Caki2 (cell line): ENCODE results near the gene TBC1D14. TPM values are rescaled to one million over a fixed set of nuclear protein-coding genes. Genes with fewer than 3 reads are reported as not detected.
"Not testable (repeated sequence)": the region's sequence is repeated elsewhere in the genome, so short reads cannot be mapped to it uniquely, and the experiment has no call there.

Experiments used
- DNase-seq: peaks from one replicate; pipeline ENCODE4 v3.0.0-alpha.2; 2015; ENCODE audit warnings: low read depth
- in situ Hi-C: cut with HindIII; loops from 2 replicates; pipeline ENCODE4 v1.10.0; 2016; ENCODE audit warnings: low sequenced_read_pairs, low pct_unique_long_range_greater_than_20kb, mixed read lengths
- total RNA-seq: library from RNA; depleted of rRNA; stranded (reverse); fragments of >200 nt; shearing (Covaris generic); gene quantifications from 2 replicates; pipeline ENCODE4 v1.2.3, GENCODE V29; 2014; ENCODE audit warnings: low replicate concordance

TBC1D14 gene
- total RNA-seq, 1 experiment from 2014 or later, result 78.4 TPM

DNA sequence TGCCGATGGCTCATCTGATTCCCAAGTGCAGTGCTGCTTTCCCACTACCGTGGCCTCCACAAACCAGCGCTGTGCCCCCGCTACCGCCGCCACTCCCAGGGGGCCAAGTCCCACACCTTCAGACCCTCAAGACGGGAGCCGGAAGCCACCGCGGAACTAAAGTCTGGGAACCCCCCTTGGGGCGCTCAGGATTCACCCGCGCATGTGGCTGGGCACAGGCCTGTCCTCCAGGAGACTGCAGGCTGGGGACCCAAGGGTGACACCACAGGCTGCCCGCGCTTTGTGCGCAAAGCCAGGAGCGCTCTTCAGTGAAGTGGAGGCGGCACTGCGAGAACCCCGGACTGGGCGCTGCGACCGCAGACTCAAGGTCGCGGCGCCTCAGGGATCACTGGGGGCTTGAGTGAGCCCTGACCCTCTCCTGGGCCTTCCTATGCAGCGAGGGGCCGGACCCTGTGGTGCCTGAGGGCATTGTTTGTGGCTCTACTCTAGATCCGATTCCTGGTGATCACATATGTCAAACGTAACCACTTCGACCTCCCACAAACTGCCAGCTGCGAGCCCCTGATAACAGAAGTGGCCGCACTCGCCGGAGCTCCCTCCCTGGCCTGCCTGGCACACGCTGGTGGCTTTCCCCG lies 20.4 kb upstream of the TBC1D14 start:
- no peak for DNase-seq
- in situ Hi-C loops, result no loop called here

DNA sequence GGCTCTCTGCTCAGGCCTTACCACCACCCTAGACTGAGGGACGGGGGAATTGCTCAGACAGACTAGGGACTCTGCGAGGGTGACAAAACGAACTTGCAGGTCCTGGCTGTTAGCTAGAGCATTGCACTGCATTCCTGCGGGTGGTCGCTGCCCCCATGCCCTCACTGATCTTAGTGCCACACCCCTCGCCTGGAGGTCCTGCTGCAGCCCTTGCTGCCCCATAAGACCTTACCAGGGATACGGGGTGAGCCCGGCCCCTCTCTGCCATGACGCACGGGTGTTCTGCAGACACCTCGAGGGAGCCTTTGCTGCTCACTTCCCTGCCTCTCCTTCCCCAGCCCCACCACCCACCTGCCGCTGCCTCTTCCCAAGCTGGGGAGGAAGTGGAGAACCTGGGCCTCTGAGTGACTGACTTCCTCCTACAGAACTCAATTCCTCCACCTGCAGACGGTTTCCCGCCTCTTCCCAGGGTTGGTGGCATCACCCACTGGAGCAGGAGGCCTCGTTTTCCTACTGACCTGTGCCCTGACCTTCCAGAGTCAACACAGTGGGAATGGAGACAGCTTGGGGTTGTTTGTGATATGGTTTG lies 19.8 kb upstream of the TBC1D14 start:
- in situ Hi-C loops, result no loop called here
- no peak for DNase-seq

DNA sequence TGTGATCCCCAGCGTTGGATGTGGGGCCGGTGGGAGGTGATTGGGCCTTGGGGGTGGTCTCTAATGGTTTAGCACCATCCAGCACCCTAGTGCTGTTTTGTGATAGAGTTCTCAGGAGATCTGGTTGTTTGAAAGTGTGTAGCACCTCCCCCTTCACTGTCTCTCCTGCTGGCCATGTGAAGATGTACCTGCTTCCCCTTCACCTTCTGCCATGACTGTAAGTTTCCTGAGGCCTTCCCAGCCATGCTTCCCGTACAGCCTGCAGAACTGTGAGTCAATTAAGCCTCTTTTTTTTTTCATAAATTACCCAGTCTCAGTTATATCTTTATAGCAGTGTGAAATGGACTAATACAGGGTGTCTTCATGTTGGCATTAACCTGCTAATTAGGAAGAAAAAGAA lies 19.3 kb upstream of the TBC1D14 start:
- in situ Hi-C loops, result no loop called here
- DNase-seq, result no peak

DNA sequence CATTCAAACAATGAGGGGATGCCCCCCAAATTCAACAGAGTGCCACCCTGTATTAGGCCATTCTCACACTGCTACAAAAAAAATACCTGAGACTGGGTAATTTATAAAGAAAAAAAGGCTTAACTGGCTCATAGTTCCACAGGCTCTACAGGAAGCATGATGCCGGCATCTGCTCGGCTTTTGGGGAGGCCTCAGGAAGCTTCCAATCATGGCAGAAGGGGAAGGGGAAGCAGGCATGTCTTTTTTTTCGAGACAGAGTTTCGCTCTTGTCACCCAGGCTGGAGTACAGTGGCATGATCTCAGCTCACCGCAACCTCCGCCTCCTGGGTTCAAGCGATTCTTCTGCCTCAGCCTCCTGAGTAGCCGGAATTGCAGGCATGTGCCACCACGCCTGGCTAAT lies 18.7 kb upstream of the TBC1D14 start:
- in situ Hi-C loops, result not testable (repeated sequence)

DNA sequence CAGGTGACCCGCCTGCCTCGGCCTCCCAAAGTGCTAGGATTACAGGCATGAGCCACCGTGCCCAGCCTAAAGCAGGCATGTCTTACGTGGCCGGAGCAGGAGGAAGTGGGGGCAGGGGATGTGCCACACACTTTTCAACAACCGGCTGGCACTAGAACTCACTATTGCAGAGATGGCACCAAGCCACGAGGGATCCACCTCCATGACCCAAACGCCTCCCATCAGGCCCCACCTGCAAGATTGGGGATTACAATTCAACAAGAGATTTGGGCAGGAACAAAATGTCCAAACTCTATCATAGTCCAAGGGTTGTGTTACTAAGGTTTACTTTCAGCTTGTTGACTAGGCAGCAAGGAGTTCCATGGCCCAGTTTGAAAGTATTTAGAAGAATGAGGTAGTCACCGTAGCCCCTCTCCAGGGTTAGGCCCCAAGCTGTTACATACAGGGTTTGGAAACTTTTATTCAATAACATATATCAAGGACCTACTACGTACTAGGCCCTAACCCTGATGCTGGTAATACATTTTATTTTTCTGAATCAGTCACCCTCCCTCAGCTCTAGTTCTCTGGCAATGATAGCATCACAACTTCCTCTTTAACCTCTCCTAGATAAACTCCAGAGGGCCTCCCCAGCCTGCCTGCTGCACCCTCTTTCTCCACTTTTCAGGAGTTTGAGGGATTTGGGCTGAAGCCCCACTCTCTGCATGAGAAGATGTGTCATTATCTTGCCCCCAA lies 18.0 kb upstream of the TBC1D14 start:
- in situ Hi-C loops, result no loop called here
- DNase-seq, result no peak

More for the DNA sequence above, 18.7 kb upstream of the TBC1D14 start:
- not testable (repeated sequence) for DNase-seq

DNA sequence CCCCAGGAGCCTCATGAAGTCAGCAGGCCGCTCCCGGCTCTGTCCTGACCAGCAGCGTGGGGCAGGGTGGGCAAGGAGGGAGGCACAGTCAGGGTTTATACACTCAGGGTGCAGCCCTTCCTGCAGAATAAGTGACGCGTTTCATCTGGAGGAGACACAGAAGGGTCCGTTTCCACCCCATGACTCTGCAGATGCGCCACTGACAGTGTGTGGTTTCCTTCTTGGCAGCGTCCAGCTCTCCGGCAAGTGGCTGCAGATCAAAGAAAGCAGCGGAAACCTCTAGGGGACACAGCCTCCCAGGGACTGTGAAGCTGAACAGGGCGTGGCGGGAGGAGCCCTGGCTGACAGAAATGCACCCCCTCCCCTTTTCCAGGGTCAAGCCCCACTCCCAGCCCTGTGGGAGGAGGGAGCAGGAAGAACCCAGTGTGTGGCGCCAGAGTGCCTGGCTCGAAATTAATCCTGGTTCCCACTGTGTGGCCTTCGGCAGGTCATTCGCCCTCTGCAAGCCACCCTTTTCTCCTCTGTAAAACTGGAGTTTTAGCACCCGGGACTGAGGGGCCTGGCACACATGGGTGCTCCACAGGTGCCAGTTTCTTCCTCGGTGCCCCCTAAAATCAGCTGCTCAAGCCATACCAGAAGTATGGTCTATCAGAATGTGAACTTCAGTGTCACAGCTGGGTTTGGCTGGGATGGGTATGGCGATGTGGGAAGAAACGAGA lies 17.3 kb upstream of the TBC1D14 start:
- in situ Hi-C loops, result no loop called here
- DNase-seq, result peak; percentile 98

DNA sequence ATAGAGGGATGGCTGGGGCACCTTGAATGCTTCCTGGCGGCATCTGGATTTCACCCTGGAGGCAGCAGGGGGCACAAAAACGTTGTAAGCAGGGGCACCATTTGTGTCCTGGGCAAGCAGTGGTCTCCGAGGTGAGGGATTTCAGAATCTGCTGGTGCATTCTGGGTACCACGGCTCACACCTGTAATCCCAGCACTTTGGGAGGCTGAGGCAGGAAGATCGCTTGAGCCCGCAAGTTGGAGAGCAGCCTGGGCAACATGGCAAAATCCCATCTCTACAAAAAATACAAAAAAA lies 16.8 kb upstream of the TBC1D14 start:
- in situ Hi-C loops, result no loop called here

DNA sequence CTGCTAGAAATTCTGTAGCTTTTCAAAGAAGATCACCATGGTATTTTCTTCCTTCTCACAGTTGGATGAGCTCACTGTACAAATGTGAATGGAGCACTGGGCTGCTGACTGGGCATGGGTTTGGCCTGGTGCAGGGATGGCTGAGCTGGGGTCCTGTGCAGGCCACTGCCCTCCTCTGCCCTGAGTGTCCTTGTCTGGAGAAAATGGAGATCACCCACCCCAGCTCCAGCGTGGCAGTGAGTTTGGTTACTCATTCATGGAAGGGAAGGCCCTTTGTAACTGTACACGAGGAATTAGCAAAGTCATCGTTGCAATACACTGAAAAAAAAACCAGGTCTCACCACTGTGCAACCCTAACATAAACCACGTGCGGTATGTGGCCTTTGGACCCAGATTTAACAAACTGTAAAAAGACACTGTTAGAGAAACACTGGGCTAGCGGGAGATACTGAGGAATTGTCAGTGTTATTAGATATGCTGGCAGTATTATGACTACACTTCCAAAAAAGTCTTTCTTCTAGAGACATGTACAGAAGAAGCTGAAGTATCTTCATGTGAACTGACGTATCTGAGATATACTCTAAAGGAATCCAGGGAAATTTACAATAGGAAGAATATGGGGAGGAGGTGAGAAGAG lies 16.1 kb upstream of the TBC1D14 start:
- peak; percentile 99 for DNase-seq
- in situ Hi-C loops, result no loop called here

More for the DNA sequence above, 16.8 kb upstream of the TBC1D14 start:
- no peak for DNase-seq

DNA sequence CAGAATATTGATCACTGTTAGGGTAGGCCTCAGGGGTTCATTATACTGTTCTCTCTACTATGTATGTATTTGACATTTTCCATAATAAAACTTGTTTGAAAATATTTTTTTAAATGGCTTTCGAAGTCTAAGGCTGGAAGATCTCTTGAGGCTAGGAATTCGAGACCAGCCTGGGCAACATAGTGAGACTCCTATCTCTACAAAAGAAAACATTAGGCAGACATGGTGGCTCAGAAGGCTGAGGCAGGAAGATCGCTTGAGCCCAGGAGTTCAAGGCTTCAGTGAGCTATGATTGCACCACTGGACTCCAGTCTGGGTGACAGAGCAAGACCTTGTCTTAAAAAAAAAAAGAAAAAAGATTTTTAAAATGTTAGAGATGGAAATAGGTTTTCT lies 15.5 kb upstream of the TBC1D14 start:
- in situ Hi-C loops, result no loop called here
- no peak for DNase-seq

DNA sequence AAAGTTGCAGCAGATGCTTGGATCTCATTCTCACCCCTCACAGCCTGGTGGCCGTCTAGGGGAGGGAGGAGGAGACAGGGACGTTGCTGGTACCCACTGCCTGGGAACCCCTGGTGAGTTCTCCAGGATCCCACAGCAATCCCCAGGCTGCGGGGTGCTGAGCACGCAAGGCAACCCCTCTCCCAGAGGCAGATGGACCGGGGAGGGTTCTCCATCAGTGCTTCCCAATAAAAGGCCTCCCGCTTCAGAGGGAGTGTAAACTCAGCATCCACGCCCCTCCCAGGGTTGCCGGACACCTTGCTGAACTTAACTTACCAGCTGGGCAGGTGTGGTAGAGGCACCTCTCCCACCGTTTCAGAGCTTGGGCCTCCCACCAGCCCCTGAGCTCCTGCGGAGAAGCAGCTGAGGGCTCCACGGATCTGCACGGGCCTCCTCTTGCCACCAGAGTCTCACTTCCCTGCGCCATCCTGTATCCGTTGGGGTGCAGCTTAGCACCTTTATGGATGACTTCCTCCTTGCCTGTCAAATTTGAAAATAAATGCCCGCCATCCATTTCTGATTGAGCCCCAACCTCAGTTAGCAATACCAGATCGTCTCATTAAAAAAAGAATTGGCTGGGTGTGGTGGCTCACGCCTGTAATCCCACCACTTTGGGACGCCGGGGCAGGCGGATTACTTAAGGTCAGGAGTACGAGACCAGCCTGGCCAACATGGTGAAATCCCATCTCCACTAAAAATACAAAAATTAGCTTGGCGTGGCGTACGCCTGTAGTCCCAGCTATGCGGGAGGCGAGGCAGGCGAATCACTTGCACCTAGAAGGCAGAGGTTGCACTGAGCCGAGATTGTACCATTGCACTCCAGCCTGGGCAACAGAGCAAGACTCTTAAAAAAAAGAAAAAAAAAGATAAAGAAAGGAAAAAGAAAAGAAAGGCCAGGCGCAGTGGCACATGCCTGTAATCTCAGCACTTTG lies 14.8 kb upstream of the TBC1D14 start:
- in situ Hi-C loops, result no loop called here
- DNase-seq, result no peak

DNA sequence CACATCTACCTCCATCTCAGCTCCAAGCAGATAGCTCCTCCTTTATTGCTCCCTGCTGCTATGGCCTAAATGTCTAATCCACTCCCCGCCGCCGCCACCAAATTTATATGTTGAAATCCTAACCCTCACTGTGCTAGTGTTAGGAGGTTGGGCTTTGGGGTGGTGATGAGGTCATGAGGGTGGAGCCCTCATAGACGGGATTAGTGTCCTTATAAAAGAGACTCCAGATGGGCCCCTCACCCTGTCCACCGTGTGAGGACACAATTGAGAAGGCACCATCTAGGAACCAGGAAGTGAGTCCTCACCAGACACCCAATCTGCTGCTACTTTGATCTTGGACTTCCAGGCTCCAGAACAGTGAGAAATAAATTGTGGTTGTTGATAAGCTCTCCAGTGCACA lies 13.6 kb upstream of the TBC1D14 start:
- peak; percentile 26 for DNase-seq
- in situ Hi-C loops, result no loop called here

DNA sequence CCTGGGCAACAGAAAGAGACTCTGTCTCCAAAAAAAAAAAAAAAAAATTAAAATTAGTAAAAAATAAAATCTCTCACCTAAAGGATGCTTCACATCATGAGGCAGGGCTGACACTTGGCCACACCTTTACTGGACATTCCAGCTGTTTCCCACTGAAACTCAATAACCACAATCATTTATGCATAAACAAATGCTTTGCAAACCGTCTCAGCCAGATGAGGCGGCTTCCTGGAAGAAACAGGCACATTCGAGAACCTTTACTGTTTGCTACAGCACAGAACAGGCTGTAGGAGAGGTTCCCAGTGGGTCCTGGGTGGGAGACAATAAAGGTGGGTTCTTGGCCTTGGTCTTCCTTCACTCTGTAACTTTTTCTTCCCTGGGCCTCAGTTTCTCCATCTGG lies 10.9 kb upstream of the TBC1D14 start:
- no peak for DNase-seq
- in situ Hi-C loops, result no loop called here

DNA sequence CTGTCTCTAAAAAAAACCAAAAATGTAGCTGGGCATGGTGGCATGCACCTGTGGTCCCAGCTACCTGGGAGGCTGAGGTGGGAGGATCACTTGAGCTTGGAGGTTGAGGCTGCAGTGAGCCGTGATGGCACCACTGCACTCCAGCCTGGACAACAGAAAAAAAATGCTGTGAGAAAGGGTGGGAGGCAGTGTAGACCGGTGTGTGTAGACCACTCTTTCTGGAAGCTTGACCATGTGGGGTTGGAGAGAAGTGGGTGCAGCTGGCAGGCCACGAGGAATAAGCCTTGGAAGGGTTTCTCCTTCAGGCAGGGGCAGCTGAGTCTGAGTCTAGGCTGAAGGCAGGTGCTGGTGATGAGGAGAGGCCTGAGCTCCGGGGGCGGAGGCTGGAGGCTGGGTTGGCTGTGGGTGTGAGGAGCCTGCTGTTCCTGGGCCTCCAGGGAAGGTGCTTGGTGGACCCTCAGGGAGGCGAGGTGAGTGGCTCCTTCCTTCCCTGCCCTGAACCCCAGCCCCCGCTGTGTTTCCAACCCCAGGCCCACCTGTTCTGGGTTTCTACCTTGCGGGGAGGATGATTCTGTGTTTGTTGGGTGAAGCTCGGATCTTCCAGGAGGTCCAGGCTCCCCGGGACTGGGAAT lies 9.3 kb upstream of the TBC1D14 start:
- in situ Hi-C loops, result no loop called here
- DNase-seq, result no peak

DNA sequence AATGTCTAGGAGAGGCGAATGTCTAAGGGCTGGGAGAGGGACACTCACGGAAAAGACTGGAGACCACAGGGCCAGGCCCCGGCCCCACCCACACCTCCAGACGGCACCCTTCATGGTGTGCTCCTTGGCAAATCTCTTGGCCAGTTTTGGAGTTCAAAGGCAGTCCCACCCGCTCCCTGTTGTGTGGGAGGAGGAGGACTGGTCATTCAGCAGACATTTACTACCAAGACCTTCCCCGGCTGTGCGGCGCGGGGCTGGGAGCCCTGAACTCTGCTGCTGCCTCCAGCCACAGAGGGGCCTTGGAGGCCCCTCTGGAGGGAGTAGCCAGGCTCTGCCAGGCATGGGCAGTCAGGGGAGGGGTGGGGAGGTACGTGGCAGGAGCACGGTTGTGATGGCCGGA lies 8.7 kb upstream of the TBC1D14 start:
- in situ Hi-C loops, result no loop called here
- no peak for DNase-seq

DNA sequence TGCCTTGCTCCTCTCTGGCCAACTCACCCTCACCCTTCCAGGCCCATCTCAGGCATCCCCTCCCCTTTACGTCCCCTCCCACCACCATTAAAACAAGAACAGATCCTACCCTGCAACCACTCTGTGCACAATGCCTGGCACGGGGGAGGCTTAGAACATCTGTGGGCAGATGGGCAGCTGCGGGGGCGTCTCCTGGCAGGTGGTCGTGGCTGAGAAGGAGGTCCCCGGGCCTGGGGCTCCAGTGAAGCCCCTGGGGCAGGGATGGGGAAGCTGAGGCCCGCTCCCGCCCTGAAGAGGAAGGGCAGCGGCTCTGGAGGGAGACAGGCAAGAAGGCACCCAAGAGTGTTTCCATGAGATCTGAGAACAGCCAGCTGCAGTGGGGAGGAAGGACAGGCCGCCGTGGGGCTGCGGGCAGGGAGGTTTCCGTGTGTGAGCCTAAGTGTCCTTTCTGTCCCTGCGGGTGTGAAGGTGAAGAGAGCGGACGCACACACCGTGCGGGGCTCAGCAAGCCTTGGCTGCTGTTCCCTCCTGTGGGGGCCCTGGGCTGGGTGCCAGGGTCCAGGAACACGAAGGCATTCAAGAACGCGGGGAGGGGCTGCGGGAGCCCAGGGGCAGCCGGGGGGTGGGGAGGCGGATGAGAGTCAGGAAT lies 7.8 kb upstream of the TBC1D14 start:
- DNase-seq, result no peak
- in situ Hi-C loops, result no loop called here

DNA sequence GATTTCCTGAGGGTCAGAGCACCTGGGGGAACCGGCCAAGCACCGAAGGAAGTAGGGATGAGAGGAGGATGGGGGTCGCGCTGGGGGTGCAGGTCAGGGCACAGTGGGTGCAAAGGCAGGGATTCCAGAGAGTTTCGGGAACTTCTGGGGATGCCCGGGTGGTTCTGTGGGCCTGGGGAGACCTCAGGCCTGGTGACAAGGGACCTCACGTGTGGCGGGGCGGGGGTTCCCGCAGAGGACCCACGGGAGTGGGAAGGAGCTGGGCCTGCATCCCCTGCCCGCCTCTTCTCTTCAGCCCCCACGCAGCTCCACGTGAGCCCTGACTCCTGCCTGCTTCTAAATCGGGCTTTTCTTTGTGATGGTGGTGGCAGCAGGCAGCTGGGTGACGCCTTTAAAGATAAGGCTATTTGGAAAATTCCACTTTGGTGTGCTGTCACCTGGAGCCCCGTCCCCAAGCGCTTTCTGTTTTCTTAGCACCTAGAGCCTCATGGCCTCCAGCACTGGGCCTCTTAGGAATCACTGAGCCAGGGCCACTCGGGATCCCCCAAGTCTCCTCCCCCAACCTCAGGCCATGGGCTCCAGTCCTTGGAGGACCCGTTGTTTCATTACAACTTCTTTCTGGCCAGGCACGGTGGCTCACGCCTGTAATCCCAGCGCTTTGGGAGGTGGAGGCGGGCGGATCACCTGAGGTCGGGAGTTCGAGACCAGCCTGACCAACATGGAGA lies 7.1 kb upstream of the TBC1D14 start:
- in situ Hi-C loops, result no loop called here
- DNase-seq, result no peak
